ENCODE data around the gene CDK16. TPM values are rescaled to one million over a fixed set of nuclear protein-coding genes. Genes with fewer than 3 reads are reported as not detected.

CDK16 gene
- total and polyA plus RNA-seq, 9 of the 15 experiments (the other 6 are each of a cell fraction or from before 2014, with no cell fraction given): 3.9 to 104 (median 57.5) TPM

- Histone ChIP-seq H3K79me2 (ENCODE audit: control insufficient read depth, insufficient read depth, low read length) (peaks cover 6% of the 10 kb centered on the region; the same call in 1 of the 3 replicates), H2AFZ (ENCODE audit: low read depth, low read length) (no peak overlapping the region), H3K4me1 (replicated peaks in 1 of 2; ENCODE audit: control insufficient read depth in 2 of 2, insufficient read depth in 2 of 2, low read length in 2 of 2) (no peaks in the 10 kb centered on the region; a peak in 1 of 5 replicates), H3K27ac (ENCODE audit: extremely low read depth, low read depth, low read length) (no peak overlapping the region), H3K9me1 (ENCODE audit: control insufficient read depth, insufficient read depth, low read length) (no peaks in the 10 kb centered on the region), H3K9ac (ENCODE audit: insufficient read depth in 1 of 2, low read depth in 2 of 2, low read length in 2 of 2) (no peak overlapping the region), H3K27me3 (ENCODE audit: control insufficient read depth in 2 of 2, insufficient read depth in 2 of 2, low read length in 2 of 2) (no peaks in the 10 kb centered on the region), H4K20me1 (replicated peaks; ENCODE audit: control insufficient read depth, insufficient read depth, low read length) (peaks cover 4% of the 10 kb centered on the region), H3K4me2 (ENCODE audit: insufficient read depth, low read length) (no peak overlapping the region), H3K4me3 (no peak overlapping the region), H3K9me3 (replicated peaks; ENCODE audit: control insufficient read depth, insufficient read depth, low read depth, low read length) (no peaks in the 10 kb centered on the region), H3K36me3 (ENCODE audit: control insufficient read depth, insufficient read depth, low read length) (peaks cover 74% of the 10 kb centered on the region; the same call in 2 of the 3 replicates)
- in situ Hi-C loops (cut with MboI): no loop called here
- DNase-seq (ENCODE audit: extremely low read depth in 1 of 4, low spot score in 3 of 4) (no peak), FAIRE-seq (no peak), ATAC-seq (no peak)
- no peak for TF ChIP-seq ETS2 (tag; IDR thresholded peaks at IDR 0.05; ENCODE audit: borderline replicate concordance, poor library complexity, severe bottlenecking)
- no peak for TF ChIP-seq DPF2 (IDR thresholded peaks at IDR 0.05)
- no peak for TF ChIP-seq ZNF12 (CRISPR knock-in tag; IDR thresholded peaks at IDR 0.05)
- TF ChIP-seq SREBF2 (CRISPR knock-in tag; IDR thresholded peaks at IDR 0.05): no peak
- no peak for TF ChIP-seq ILF3 (IDR thresholded peaks at IDR 0.05; ENCODE audit: borderline replicate concordance)
- TF ChIP-seq CBX5 (IDR thresholded peaks at IDR 0.05; ENCODE audit: borderline replicate concordance, low read depth): no peak
- TF ChIP-seq ZNF778 (CRISPR knock-in tag; IDR thresholded peaks at IDR 0.05): no peak
- no peak for TF ChIP-seq TBL1XR1 (IDR thresholded peaks at IDR 0.05; ENCODE audit: low read length in 2 of 2)
- no peak for TF ChIP-seq TAF15 (IDR thresholded peaks at IDR 0.05; ENCODE audit: low read depth, low read length)
- TF ChIP-seq KHSRP (IDR thresholded peaks at IDR 0.05): no peak
- no peak for TF ChIP-seq MTA3 (IDR thresholded peaks at IDR 0.05; ENCODE audit: borderline replicate concordance)
- TF ChIP-seq, protein P1, sequence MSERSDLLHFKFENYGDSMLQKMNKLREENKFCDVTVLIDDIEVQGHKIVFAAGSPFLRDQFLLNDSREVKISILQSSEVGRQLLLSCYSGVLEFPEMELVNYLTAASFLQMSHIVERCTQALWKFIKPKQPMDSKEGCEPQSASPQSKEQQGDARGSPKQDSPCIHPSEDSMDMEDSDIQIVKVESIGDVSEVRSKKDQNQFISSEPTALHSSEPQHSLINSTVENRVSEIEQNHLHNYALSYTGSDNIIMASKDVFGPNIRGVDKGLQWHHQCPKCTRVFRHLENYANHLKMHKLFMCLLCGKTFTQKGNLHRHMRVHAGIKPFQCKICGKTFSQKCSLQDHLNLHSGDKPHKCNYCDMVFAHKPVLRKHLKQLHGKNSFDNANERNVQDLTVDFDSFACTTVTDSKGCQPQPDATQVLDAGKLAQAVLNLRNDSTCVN (CRISPR knock-in tag; IDR thresholded peaks at IDR 0.05): no peak
- TF ChIP-seq C11orf30 (IDR thresholded peaks at IDR 0.05; ENCODE audit: low read depth): no peak
- no peak for TF ChIP-seq EZH2 (IDR thresholded peaks at IDR 0.05; ENCODE audit: borderline replicate concordance, low read depth, low read length)
- TF ChIP-seq, protein P2, sequence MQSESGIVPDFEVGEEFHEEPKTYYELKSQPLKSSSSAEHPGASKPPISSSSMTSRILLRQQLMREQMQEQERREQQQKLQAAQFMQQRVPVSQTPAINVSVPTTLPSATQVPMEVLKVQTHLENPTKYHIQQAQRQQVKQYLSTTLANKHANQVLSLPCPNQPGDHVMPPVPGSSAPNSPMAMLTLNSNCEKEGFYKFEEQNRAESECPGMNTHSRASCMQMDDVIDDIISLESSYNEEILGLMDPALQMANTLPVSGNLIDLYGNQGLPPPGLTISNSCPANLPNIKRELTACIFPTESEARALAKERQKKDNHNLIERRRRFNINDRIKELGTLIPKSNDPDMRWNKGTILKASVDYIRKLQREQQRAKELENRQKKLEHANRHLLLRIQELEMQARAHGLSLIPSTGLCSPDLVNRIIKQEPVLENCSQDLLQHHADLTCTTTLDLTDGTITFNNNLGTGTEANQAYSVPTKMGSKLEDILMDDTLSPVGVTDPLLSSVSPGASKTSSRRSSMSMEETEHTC (IDR thresholded peaks at IDR 0.05): no peak
- TF ChIP-seq NELFE (IDR thresholded peaks at IDR 0.05; ENCODE audit: insufficient read depth, insufficient read length): no peak
- no peak for TF ChIP-seq KLF10 (CRISPR knock-in tag; IDR thresholded peaks at IDR 0.05)
- no peak for TF ChIP-seq ZNF584 (CRISPR knock-in tag; IDR thresholded peaks at IDR 0.05; ENCODE audit: low read depth)
- no peak for TF ChIP-seq ZFP36 (IDR thresholded peaks at IDR 0.05; ENCODE audit: low read depth, low read length, partially characterized antibody)
- TF ChIP-seq RBM34 (IDR thresholded peaks at IDR 0.05; ENCODE audit: borderline replicate concordance, insufficient read depth, low read length): no peak
- POLR2A ChIA-PET: interaction anchor here (0.6 kb wide), 1 partner anchor 25 kb away, joined by 3 read pairs; no protein-coding TSS in a partner anchor
- 100% methylated on average over 2 of the region's 2 CpGs for WGBS (ENCODE audit: insufficient coverage, low coverage, missing lambda C conversion rate)
- intact Hi-C loops (cut with micrococcal nuclease): no loop called here
- CTCF ChIA-PET (ENCODE audit: low intra/inter-chr PET ratio): no interaction called here
- BruUV-seq (replicated peaks): no TSS peak
Observed at GRCh38 chrX:47171996-47172395, 46.5 kb upstream of the CDK16 start.
